ENCODE results near the gene NINJ2.

- no peak for TF ChIP-seq EP300 (IDR thresholded peaks at IDR 0.05)
- no peak for TF ChIP-seq JUNB (IDR thresholded peaks at IDR 0.05)
- no peak for TF ChIP-seq SMC3 (IDR thresholded peaks at IDR 0.05)
- no peak for TF ChIP-seq REST (IDR thresholded peaks at IDR 0.05)
Measured at GRCh38 chr12:587132-588023, 75.9 kb downstream of the NINJ2 start.

All from A549 (cell line).